ENCODE results near the gene ELMO2.

GRCh38 chr20:46367967-46368901 lies 38.2 kb downstream of the ELMO2 start:
- TF ChIP-seq EZH2 (IDR thresholded peaks at IDR 0.05; ENCODE audit: insufficient read depth, poor library complexity, severe bottlenecking): no peak
- TF ChIP-seq EZH2phosphoT487 (IDR thresholded peaks at IDR 0.05; ENCODE audit: insufficient read depth, low read depth): no peak

All from GM23248 (cell line).